GM12865 (cell line): ENCODE results near the gene CSTPP1.

Experiments
- DNase-seq: peaks from one replicate; pipeline ENCODE4 v3.0.0; 2010; ENCODE audit warnings: low read depth
- H3K4me3 ChIP-seq: 2 replicates; pipeline ENCODE4 v1.5.1; 2011; ENCODE audit warnings: mild to moderate bottlenecking, low read depth, low read length, control low read depth
- TF ChIP-seq, protein P1 (sequence below): IDR thresholded peaks from 2 replicates; pipeline ENCODE4 v1.5.1; 2011; ENCODE audit warnings: low read length, control low read depth, low read depth, inconsistent platforms; ENCODE audit not compliant: insufficient read depth; ENCODE audit errors: missing control alignments

CSTPP1 gene

DNA sequence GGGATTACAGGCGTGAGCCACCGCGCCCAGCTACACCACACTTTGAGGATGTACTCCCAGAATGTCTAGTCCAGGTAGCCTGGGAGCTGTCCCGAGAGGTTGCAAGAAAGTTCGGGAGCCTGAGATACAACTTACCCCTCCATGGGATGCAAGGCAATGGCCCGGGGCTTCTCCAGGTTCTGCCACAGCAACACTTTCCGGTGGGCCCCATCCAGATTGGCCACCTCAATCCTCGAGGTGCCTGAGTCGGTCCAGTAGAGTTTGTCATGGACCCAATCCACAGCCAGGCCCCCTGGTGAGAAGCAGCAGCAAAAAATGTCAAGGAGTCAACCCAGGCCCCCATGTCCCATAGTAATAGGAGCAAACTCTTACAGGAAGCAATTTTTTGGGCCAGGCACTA, 43.7 kb upstream of the CSTPP1 start:
- H3K4me3 ChIP-seq = no peak overlapping the region
- no peak for DNase-seq
- TF ChIP-seq, protein P1, sequence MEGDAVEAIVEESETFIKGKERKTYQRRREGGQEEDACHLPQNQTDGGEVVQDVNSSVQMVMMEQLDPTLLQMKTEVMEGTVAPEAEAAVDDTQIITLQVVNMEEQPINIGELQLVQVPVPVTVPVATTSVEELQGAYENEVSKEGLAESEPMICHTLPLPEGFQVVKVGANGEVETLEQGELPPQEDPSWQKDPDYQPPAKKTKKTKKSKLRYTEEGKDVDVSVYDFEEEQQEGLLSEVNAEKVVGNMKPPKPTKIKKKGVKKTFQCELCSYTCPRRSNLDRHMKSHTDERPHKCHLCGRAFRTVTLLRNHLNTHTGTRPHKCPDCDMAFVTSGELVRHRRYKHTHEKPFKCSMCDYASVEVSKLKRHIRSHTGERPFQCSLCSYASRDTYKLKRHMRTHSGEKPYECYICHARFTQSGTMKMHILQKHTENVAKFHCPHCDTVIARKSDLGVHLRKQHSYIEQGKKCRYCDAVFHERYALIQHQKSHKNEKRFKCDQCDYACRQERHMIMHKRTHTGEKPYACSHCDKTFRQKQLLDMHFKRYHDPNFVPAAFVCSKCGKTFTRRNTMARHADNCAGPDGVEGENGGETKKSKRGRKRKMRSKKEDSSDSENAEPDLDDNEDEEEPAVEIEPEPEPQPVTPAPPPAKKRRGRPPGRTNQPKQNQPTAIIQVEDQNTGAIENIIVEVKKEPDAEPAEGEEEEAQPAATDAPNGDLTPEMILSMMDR = no peak

DNA sequence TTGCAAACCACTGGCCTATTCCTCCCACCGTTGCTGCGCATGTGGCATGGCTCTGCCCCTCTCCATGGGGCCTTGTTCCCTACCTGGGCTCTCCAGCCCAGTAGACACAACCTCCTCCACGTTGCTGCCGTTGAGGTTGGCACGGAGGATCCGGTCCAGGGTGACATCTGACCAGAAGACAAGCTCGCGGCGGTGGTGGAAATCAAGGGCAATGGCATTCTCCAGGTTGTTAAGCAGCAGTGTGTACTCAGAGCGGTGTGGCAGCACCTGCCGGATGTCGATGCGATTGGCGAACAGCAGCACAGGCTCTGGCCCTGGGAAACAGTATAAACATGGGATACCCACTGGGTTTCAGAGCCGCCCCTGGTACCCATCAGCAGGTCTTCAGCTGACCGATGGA, 42.1 kb upstream of the CSTPP1 start:
- TF ChIP-seq, protein P1 = no peak
- no peak for DNase-seq
- no peak overlapping the region for H3K4me3 ChIP-seq

DNA sequence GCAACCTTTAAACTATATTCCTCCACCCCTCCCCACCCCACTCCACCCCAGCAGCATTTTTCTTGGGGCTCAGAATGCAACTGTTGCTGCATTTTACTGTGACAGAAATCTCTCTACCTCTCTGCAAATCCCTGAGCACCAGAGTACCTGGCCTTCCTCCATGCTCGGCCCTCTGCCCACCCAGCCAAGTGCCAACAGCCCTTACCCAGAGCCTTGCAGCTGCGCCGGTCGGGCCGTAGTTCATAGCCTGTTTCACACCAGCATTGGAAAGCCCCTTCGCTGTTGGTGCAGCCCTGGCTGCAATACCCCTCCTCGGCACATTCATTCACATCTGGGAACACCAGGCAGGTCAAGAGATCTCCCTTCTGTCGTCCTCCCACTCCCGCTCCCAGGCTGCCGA, 41.6 kb upstream of the CSTPP1 start:
- DNase-seq = no peak
- TF ChIP-seq, protein P1 = no peak
- H3K4me3 ChIP-seq = no peak overlapping the region

DNA sequence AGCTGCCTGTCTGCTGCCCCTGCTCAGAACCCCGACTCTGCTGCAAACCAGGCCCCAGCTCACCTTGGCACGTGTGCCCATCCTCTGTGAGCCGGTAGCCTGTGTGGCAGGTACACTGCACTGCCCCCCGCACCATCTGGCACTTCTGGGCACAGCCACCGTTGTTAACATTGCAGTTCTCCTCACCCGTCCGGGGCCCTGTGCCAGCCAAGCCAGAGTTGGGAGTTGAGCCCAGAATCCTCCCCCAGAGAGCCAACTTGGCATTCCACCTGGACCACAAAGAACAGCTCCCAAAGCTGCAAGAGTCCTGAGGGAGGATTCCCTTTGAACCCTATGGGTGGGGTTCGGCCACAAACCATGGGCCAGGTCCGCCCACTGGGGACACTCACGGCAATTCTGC, 40.7 kb upstream of the CSTPP1 start:
- no peak for DNase-seq

DNA sequence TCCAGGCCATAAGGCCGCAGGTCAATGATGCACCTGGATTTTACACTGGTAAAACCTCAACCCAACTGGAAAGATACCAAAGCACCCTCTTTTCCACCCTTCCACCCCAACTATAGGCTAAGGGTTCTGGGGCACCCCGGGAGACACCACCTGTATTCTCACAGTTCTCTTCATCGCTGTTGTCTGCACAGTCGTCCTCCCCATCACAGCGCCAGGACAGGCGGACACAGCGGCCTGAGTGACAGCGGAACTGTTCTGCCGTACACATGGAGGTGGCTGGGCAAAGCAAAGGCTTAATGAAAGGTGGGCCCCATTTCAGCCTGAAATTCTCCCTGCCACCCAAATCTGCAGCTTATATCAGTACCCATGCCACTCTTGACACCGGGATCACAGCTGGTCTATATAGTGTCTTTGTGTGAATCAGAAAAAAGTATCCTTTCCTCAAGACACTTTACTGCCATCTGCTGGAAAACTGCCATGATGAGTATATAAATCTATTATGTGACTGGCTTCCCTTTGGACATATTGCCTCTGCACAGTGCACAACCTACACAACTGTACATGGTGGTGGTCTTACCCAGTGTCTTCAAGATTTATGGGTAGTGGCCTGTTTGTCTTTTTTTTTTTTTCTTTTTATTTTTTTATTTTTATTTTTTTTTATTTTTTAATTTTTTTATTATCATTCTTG, 39.7 kb upstream of the CSTPP1 start:
- H3K4me3 ChIP-seq = no peak overlapping the region
- TF ChIP-seq, protein P1 = peak; percentile 36
- DNase-seq = peak; percentile 54

More for the DNA sequence above, 40.7 kb upstream of the CSTPP1 start:
- no peak overlapping the region for H3K4me3 ChIP-seq
- TF ChIP-seq, protein P1 = no peak

DNA sequence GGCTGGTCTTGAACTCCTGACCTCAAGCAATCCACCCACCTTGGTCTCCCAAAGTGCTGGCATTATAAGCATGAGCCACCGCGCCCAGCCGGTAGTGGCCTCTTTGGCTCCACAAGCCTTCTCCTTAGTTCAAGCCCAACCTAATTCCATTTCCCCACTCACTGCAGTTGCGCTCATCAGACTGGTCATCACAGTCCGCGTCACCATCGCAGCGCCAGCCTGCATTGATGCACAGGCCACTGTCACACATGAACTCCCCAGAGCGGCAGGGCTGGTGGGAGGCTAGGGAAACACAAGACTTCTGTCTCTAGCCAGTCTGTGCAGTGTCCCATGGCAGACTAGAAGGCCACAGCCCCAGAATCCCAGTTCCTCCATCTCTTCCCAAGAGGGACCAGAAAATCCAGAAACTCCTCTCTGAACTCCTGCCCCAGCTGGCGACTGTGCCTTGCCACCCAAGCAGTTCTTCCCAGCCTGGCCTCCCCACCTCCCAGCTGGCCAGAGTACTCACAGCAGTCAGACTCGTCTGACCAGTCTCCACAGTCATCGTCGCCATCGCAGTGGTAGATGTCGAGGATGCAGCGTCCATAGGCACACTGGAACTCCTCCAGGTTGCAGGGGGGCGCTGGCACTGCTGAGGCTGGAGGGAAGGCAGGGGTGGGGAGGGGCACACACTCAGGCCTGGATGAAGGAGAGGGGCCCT, 38.0 kb upstream of the CSTPP1 start:
- no peak overlapping the region for H3K4me3 ChIP-seq
- no peak for DNase-seq
- TF ChIP-seq, protein P1 = no peak
